ENCODE measurements around the gene M1AP.

The M1AP gene

GRCh38 chr2:74588664-74589063, 59.5 kb downstream of the M1AP start:
- DNase-seq (ENCODE audit: low read depth, low spot score), result no peak
- H3K4me3 ChIP-seq (ENCODE audit: low read depth, low read length), result no peak overlapping the region
- in situ Hi-C loops (cut with HindIII; ENCODE audit: low sequenced_read_pairs), result no loop called here
- no peak for TF ChIP-seq CTCF (IDR thresholded peaks at IDR 0.05; ENCODE audit: low read depth, low read length)

GRCh38 chr2:74587664-74588277, 60.4 kb downstream of the M1AP start:
- in situ Hi-C loops (cut with HindIII; ENCODE audit: low sequenced_read_pairs), result no loop called here
- DNase-seq (ENCODE audit: low read depth, low spot score), result peak; percentile 76
- TF ChIP-seq CTCF (IDR thresholded peaks at IDR 0.05; ENCODE audit: low read depth, low read length), result peak; percentile 70
- H3K4me3 ChIP-seq (ENCODE audit: low read depth, low read length), result no peak overlapping the region

GRCh38 chr2:74585406-74586185, 62.5 kb downstream of the M1AP start:
- H3K4me3 ChIP-seq (ENCODE audit: low read depth, low read length), result no peak overlapping the region
- peak; percentile 6 for TF ChIP-seq CTCF (IDR thresholded peaks at IDR 0.05; ENCODE audit: low read depth, low read length)
- in situ Hi-C loops (cut with HindIII; ENCODE audit: low sequenced_read_pairs), result no loop called here
- no peak for DNase-seq (ENCODE audit: low read depth, low spot score)

GRCh38 chr2:74584088-74584645, 64.0 kb downstream of the M1AP start:
- in situ Hi-C loops (cut with HindIII; ENCODE audit: low sequenced_read_pairs), result no loop called here
- TF ChIP-seq CTCF (IDR thresholded peaks at IDR 0.05; ENCODE audit: low read depth, low read length), result no peak
- peak; percentile 39 for DNase-seq (ENCODE audit: low read depth, low spot score)
- no peak overlapping the region for H3K4me3 ChIP-seq (ENCODE audit: low read depth, low read length)

- in situ Hi-C loops (cut with HindIII; ENCODE audit: low sequenced_read_pairs), result no loop called here
- peak; percentile 60 for DNase-seq (ENCODE audit: low read depth, low spot score)
- TF ChIP-seq CTCF (IDR thresholded peaks at IDR 0.05; ENCODE audit: low read depth, low read length), result no peak
These were observed 64.6 kb downstream of the M1AP start for GRCh38 chr2:74583504-74583903.

GRCh38 chr2:74582184-74582583, 65.9 kb downstream of the M1AP start:
- no peak overlapping the region for H3K4me3 ChIP-seq (ENCODE audit: low read depth, low read length)
- DNase-seq (ENCODE audit: low read depth, low spot score), result no peak
- in situ Hi-C loops (cut with HindIII; ENCODE audit: low sequenced_read_pairs), result no loop called here
- TF ChIP-seq CTCF (IDR thresholded peaks at IDR 0.05; ENCODE audit: low read depth, low read length), result no peak

More at GRCh38 chr2:74583504-74583903, 64.6 kb downstream of the M1AP start:
- H3K4me3 ChIP-seq (ENCODE audit: low read depth, low read length), result no peak overlapping the region
